GM23248 (cell line): ENCODE results near the gene DGKE. TPM values are rescaled to one million over a fixed set of nuclear protein-coding genes. Genes with fewer than 3 reads are reported as not detected.

Source experiments
- DNase-seq: peaks from one replicate; pipeline ENCODE4 v3.0.0-alpha.2; 2015
- H2AFZ ChIP-seq: fragments of 200-600 bp; sonication (generic); 2 replicates; pipeline ENCODE4 v1.6.1; 2016; ENCODE audit warnings: antibody characterized with exemption
- H3F3A ChIP-seq: fragments of 200-600 bp; sonication (generic); 2 replicates; pipeline ENCODE4 v1.6.1; 2016; ENCODE audit warnings: mild to moderate bottlenecking, antibody characterized with exemption, mixed run types; ENCODE audit not compliant: insufficient read depth
- H3K27ac ChIP-seq: fragments of 200-600 bp; sonication (generic); 2 replicates; pipeline ENCODE4 v1.5.1; 2016; ENCODE audit warnings: mild to moderate bottlenecking
- H3K27me3 ChIP-seq: fragments of 200-600 bp; sonication (generic); replicated peaks from 2 replicates; pipeline ENCODE4 v1.6.1; 2016; ENCODE audit warnings: mild to moderate bottlenecking; ENCODE audit not compliant: insufficient read depth
- H3K36me3 ChIP-seq: fragments of 200-600 bp; sonication (generic); 2 replicates; pipeline ENCODE4 v1.6.1; 2016; ENCODE audit warnings: low read depth, mild to moderate bottlenecking
- H3K4me1 ChIP-seq: fragments of 200-600 bp; sonication (generic); 2 replicates; pipeline ENCODE4 v1.6.1; 2016; ENCODE audit warnings: mild to moderate bottlenecking; ENCODE audit not compliant: insufficient read depth
- H3K4me2 ChIP-seq: fragments of 200-600 bp; sonication (generic); one replicate; pipeline ENCODE4 v1.6.1; 2016; ENCODE audit warnings: mild to moderate bottlenecking; ENCODE audit not compliant: unreplicated experiment
- H3K4me3 ChIP-seq: fragments of 200-600 bp; sonication (generic); 2 replicates; pipeline ENCODE4 v1.5.1; 2016; ENCODE audit warnings: mild to moderate bottlenecking
- H3K79me2 ChIP-seq: fragments of 200-600 bp; sonication (generic); 2 replicates; pipeline ENCODE4 v1.6.1; 2016; ENCODE audit warnings: mild to moderate bottlenecking; ENCODE audit not compliant: insufficient read depth
- H3K9ac ChIP-seq: fragments of 200-600 bp; sonication (generic); 2 replicates; pipeline ENCODE4 v1.6.1; 2016; ENCODE audit warnings: mild to moderate bottlenecking
- H3K9me2 ChIP-seq: fragments of 200-600 bp; sonication (generic); 2 replicates; pipeline ENCODE4 v1.6.1; 2016; ENCODE audit warnings: mixed run types, mild to moderate bottlenecking, moderate library complexity; ENCODE audit not compliant: insufficient read depth
- H3K9me3 ChIP-seq: fragments of 200-600 bp; sonication (generic); one replicate; pipeline ENCODE4 v1.6.1; 2017; ENCODE audit warnings: low read depth
- H4K20me1 ChIP-seq: fragments of 200-600 bp; sonication (generic); 2 replicates; pipeline ENCODE4 v1.6.0; 2016; ENCODE audit not compliant: insufficient read depth
- EZH2 ChIP-seq: fragments of 200-600 bp; sonication (generic); IDR thresholded peaks from 2 replicates; pipeline ENCODE4 v1.6.1; 2018; ENCODE audit warnings: antibody characterized with exemption, mild to moderate bottlenecking; ENCODE audit not compliant: insufficient read depth, poor library complexity, severe bottlenecking
- EZH2phosphoT487 ChIP-seq: fragments of 200-600 bp; sonication (generic); IDR thresholded peaks from 2 replicates; pipeline ENCODE4 v1.6.1; 2018; ENCODE audit warnings: antibody characterized with exemption, moderate library complexity, mild to moderate bottlenecking, low read depth; ENCODE audit not compliant: insufficient read depth
- WGBS, 2 experiments: methylation state at CpG; one replicate each; pipeline ENCODE4 v1.1.6; 2015 to 2017; ENCODE audit warnings: low lambda C conversion rate in 2 of 2, low coverage in 1 of 2; ENCODE audit errors: missing lambda C conversion rate in 2 of 2; 5-methylcytosine and 5-hydroxymethylcytosine counted together
- in situ Hi-C: fragments of 300-500 bp; cut with MboI; formaldehyde crosslinking; loops from 2 replicates; pipeline ENCODE4 v1.15.0; 2020
- polyA plus RNA-seq: library from polyadenylated mRNA; unstranded; fragments of >200 nt; fragmentation: Nextera tagmentation; extraction: Ambion mirVana; gene quantifications from 2 replicates; pipeline ENCODE4 v1.2.1, GENCODE V29; 2016
- total RNA-seq: library from RNA; depleted of rRNA; stranded (reverse); fragments of >200 nt; shearing (Covaris generic); gene quantifications from 2 replicates; pipeline ENCODE4 v1.2.3, GENCODE V29; 2014

DGKE gene
- total and polyA plus RNA-seq, 2 experiments from 2014 or later: 1.9 to 2.8 TPM

- H3K4me2 ChIP-seq: no peak overlapping the region
- H3K9ac ChIP-seq: no peak overlapping the region
- no peaks in the 10 kb centered on the region for H4K20me1 ChIP-seq
- no peak overlapping the region for H2AFZ ChIP-seq
- H3K27me3 ChIP-seq: no peaks in the 10 kb centered on the region
- in situ Hi-C loops: no loop called here
- 81 to 92% methylated on average over 1 of the region's 1 CpG for WGBS, 2 experiments
- no peak overlapping the region for H3K4me3 ChIP-seq
- no peaks in the 10 kb centered on the region for H3K36me3 ChIP-seq
- H3K9me2 ChIP-seq: no peaks in the 10 kb centered on the region
- DNase-seq: no peak
- H3K79me2 ChIP-seq: no peaks in the 10 kb centered on the region
- TF ChIP-seq EZH2phosphoT487 (no peak), EZH2 (no peak)
- peaks cover 8% of the 10 kb centered on the region; the same call in 1 of the 2 replicates for H3F3A ChIP-seq
- H3K27ac ChIP-seq: no peak overlapping the region
- H3K9me3 ChIP-seq: no peaks in the 10 kb centered on the region
- peaks cover 8% of the 10 kb centered on the region for H3K4me1 ChIP-seq
Measured at GRCh38 chr17:56792267-56792666, 41.7 kb upstream of the DGKE start.

- Histone ChIP-seq H3K36me3 (no peaks in the 10 kb centered on the region), H3K4me1 (no peaks in the 10 kb centered on the region), H3K27ac (no peak overlapping the region), H3K4me2 (no peak overlapping the region), H2AFZ (no peak overlapping the region), H3F3A (no peaks in the 10 kb centered on the region), H3K9me3 (no peaks in the 10 kb centered on the region), H3K9ac (no peak overlapping the region), H3K27me3 (no peaks in the 10 kb centered on the region), H4K20me1 (no peaks in the 10 kb centered on the region), H3K4me3 (no peak overlapping the region), H3K9me2 (no peaks in the 10 kb centered on the region), H3K79me2 (no peaks in the 10 kb centered on the region)
- DNase-seq: no peak
- in situ Hi-C loops: no loop called here
- TF ChIP-seq EZH2: no peak
- no peak for TF ChIP-seq EZH2phosphoT487
Measured at GRCh38 chr17:56793531-56793930, 40.4 kb upstream of the DGKE start.

GRCh38 chr17:56793957-56794356 lies 40.0 kb upstream of the DGKE start:
- Histone ChIP-seq H3K27me3 (no peaks in the 10 kb centered on the region), H3F3A (no peaks in the 10 kb centered on the region), H3K4me1 (no peaks in the 10 kb centered on the region), H3K79me2 (no peaks in the 10 kb centered on the region), H3K9ac (no peak overlapping the region), H3K36me3 (no peaks in the 10 kb centered on the region), H4K20me1 (no peaks in the 10 kb centered on the region), H3K9me3 (no peaks in the 10 kb centered on the region), H3K4me3 (no peak overlapping the region), H2AFZ (no peak overlapping the region), H3K4me2 (no peak overlapping the region), H3K9me2 (no peaks in the 10 kb centered on the region), H3K27ac (no peak overlapping the region)
- TF ChIP-seq EZH2 (no peak), EZH2phosphoT487 (no peak)
- in situ Hi-C loops: no loop called here
- 94% methylated on average over 3 of the region's 3 CpGs for WGBS, 2 experiments
- no peak for DNase-seq

DNA sequence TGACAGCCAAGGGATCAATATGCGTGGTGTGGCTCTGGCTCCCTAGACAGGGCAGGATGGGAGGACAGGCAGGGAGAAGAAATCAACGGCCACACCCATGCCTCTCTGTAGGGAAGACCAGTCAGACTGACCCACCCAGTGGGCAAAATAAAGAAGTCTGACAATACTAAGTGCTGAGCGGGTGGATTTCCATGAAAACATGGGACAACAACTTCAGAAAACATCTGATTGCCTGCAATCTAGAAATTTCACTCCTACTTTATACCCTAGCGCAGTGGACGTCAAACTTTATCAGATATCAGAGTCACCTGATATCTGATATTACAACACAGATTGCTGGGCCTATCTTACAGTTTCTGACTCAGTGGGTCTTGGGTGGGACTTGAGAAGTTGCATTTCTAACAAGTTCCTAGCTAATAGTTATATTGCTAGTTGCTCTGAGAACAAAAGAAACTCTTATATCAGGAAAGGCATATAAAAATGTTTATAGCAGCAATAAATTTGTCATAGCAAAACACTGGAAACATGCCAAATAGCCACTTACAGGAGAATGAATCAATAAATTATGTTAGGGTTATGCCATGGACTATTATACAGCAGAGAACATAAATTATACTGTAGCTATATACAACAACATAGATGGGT lies 38.6 kb upstream of the DGKE start:
- no peak overlapping the region for H3K4me2 ChIP-seq
- H2AFZ ChIP-seq: no peak overlapping the region
- no peaks in the 10 kb centered on the region for H3K27me3 ChIP-seq
- H3K27ac ChIP-seq: no peak overlapping the region
- no peaks in the 10 kb centered on the region for H3K36me3 ChIP-seq
- no peaks in the 10 kb centered on the region for H3K9me2 ChIP-seq
- H3K4me3 ChIP-seq: no peak overlapping the region
- no peaks in the 10 kb centered on the region for H3K79me2 ChIP-seq
- WGBS, 2 experiments: 81 to 87% methylated on average over 5 of the region's 5 CpGs
- in situ Hi-C loops: no loop called here
- H3K9ac ChIP-seq: no peak overlapping the region
- DNase-seq: no peak
- H3K9me3 ChIP-seq: no peaks in the 10 kb centered on the region
- H3F3A ChIP-seq: no peaks in the 10 kb centered on the region
- no peaks in the 10 kb centered on the region for H3K4me1 ChIP-seq
- no peaks in the 10 kb centered on the region for H4K20me1 ChIP-seq
- TF ChIP-seq EZH2phosphoT487 (no peak), EZH2 (no peak)

- Histone ChIP-seq H3K36me3 (no peaks in the 10 kb centered on the region), H3K79me2 (no peaks in the 10 kb centered on the region), H3K4me1 (no peaks in the 10 kb centered on the region), H3K27me3 (no peaks in the 10 kb centered on the region), H3K27ac (no peak overlapping the region), H3F3A (no peaks in the 10 kb centered on the region), H2AFZ (no peak overlapping the region), H3K9me3 (no peaks in the 10 kb centered on the region), H4K20me1 (no peaks in the 10 kb centered on the region), H3K4me2 (no peak overlapping the region), H3K9ac (no peak overlapping the region), H3K9me2 (no peaks in the 10 kb centered on the region), H3K4me3 (no peak overlapping the region)
- 81 to 83% methylated on average over 8 of the region's 8 CpGs for WGBS, 2 experiments
- in situ Hi-C loops: no loop called here
- no peak for DNase-seq
- TF ChIP-seq EZH2phosphoT487 (no peak), EZH2 (no peak)
Measured at GRCh38 chr17:56796536-56796935, 37.4 kb upstream of the DGKE start.
